Coronary artery (tissue), 2 donors: Measurements from ENCODE around the gene FGD5.
A peak's percentile ranks its signal among the peaks of the same experiment; 100 is the strongest.

Experiments
- DNase-seq: peaks from one replicate; pipeline ENCODE4 v3.0.0-alpha.2; 2017; ENCODE audit warnings: low spot score
- H3K27ac ChIP-seq, 2 donors: fragments of 200-600 bp; sonication (generic); one replicate each; pipeline ENCODE4 v1.5.1; 2016 to 2019
- H3K4me3 ChIP-seq: fragments of 200-600 bp; sonication (generic); 2 replicates; pipeline ENCODE4 v1.5.1; 2016; ENCODE audit warnings: mild to moderate bottlenecking, moderate library complexity
- TF ChIP-seq, protein P1 (sequence below): fragments of 200-600 bp; sonication (generic); IDR thresholded peaks from one replicate; pipeline ENCODE4 v1.5.1; 2019; ENCODE audit warnings: antibody characterized with exemption

The FGD5 gene

DNA sequence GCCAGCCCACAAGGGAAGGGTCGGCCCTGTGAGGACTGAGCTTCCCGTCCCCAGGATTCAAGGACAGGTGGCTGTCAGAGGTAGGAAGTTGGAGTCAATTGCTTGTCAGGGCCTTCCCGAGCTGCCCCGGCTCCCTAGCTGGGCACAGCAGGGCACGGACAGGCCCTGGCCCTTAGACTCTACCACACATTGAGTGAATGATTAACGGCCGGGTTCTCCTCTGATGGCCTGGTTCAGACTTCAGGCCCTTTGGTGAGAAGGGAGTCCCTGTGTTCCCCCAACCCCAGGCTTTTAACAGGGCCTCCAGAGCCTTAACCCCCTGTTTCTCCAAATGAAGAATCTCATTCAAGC is 16.4 kb upstream of the FGD5 start:
- Histone ChIP-seq H3K27ac (no peak overlapping the region), H3K4me3 (no peak overlapping the region)
- TF ChIP-seq, protein P1, sequence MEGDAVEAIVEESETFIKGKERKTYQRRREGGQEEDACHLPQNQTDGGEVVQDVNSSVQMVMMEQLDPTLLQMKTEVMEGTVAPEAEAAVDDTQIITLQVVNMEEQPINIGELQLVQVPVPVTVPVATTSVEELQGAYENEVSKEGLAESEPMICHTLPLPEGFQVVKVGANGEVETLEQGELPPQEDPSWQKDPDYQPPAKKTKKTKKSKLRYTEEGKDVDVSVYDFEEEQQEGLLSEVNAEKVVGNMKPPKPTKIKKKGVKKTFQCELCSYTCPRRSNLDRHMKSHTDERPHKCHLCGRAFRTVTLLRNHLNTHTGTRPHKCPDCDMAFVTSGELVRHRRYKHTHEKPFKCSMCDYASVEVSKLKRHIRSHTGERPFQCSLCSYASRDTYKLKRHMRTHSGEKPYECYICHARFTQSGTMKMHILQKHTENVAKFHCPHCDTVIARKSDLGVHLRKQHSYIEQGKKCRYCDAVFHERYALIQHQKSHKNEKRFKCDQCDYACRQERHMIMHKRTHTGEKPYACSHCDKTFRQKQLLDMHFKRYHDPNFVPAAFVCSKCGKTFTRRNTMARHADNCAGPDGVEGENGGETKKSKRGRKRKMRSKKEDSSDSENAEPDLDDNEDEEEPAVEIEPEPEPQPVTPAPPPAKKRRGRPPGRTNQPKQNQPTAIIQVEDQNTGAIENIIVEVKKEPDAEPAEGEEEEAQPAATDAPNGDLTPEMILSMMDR = no peak
- DNase-seq = no peak

DNA sequence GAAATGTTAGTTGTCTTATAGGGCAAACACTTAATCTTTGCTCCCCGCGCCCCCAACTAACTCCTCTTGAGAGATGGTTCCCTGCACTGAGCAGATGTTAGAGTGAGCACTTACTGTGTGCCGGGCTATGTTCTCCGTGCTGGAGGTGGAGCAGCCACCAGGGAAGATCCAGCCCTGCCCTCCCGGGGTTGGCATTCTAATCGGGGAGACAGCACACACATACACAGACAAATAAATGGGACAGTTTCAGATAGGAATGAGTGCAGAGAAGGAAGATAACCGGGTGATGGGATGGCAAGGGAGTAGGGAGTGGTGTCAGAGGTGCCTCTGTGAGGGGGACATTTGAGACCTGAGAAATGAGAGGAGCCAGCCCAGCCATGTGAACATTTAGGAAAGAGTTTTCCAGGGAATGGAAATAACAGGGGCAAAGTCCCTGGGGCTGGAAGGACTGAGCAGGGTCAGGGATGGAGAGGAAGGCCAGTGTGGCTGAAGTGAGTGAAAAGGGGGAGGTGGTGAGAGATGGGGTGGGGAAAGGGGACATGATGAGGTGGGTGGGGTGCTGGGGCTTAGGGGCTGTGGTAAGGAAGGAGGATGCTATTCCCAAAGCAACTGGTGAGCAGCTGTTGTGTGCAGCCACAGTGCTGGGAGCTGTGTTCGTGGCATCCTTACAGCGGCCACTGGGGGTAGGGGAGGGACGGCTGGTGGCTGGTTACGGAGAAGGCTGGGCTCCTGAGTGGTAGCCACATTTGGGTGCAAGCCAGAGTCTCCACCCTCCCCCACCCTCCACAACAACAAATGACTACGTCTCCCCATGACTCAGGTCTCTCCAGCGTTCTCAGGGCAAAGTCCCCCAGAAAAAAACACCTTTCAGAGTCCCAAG is 15.4 kb upstream of the FGD5 start:
- DNase-seq = peak; percentile 63
- Histone ChIP-seq H3K27ac (peak overlapping the region in 1 of 2 donors; percentile 63), H3K4me3 (no peak overlapping the region)
- TF ChIP-seq, protein P1 = no peak

DNA sequence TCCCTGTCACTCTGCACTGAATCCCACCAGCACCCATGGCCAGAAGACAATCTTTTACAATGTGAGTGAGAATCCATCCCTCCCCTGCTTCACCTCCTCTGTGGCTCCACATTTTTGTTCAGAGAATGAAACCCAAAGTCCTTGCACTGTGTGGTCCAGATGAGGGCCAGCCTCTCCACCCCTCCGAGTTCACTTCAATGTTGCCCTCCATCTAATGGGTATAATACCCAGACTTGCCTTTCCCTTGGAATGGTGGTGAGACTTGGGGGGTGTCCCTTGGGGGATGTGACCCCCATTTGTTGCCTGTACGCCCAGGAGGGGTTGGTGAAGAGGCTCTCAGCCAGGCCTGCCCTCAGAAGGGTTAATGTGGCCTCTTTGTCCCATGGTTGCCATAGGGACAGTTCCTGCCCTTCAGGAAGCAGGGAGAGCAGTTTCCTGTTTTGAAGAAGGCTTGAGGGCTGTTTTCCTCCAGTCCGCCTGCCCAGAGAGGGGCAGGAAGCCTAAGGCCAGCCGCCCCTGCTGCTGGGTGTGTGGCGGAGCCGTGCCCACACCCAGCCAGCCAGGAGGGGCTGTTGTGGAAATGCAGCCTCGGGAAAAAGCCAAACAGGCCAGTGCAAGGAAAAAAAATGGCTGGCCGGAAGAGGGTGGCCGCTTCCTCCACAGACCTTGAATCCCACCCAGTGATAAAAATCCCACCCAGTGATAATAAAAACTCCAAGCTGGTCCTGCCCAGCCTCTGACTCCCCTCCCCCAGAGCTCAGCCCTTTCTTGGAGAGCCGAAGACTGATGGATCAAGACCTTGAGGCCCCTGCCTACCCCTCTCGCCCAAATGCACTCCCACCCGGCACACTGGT is 14.6 kb upstream of the FGD5 start:
- no peak for DNase-seq
- Histone ChIP-seq H3K27ac (peak overlapping the region in 1 of 2 donors; percentile 63), H3K4me3 (peak overlapping the region; percentile 14)
- TF ChIP-seq, protein P1 = no peak

DNA sequence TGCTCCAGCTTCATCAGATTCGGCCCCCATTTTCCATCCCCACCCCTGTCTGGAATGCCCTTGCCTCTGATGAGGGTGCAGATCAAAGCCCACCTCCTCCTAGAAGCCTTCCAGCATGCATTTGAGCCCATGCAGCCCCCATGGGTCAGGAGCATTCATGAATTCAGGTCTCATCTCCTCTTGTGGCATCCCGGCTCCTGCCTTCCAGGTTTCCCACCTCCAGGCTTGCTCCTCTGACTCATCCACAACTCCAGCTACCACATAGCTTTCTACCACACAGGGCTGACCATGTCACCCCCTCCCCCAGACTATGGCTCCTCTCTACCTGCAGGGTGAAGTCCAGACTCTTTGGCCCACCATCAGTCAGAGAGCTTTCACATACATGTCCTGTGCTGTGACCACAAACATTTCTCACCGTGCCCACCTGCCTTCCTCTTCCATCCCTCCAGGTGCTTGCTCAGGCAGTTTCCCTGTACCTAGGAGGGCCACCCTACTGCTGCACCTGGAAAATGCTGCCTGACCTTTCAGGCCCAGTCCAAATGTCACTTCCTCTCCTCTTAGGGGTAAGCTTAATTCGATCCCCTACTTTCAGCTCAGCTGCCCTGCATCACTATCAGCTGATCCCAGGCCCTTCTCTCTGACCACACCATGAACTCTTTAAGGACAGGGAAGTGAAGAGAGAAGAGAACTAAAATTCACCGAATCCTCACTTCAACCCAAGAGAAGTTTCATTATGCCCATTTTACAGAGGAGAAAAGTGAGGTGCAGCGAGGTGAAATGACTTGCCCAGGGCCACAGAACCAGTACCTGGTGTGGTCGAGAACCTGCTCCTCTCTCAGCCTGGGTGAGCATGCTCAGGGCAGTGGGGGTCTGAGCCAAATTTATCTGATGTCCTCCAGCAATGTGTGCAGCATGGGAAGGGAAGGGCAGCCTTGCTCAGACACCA is 13.7 kb upstream of the FGD5 start:
- no peak for DNase-seq
- Histone ChIP-seq H3K4me3 (no peak overlapping the region), H3K27ac (peak overlapping the region in 1 of 2 donors; percentile 63)
- TF ChIP-seq, protein P1 = no peak

DNA sequence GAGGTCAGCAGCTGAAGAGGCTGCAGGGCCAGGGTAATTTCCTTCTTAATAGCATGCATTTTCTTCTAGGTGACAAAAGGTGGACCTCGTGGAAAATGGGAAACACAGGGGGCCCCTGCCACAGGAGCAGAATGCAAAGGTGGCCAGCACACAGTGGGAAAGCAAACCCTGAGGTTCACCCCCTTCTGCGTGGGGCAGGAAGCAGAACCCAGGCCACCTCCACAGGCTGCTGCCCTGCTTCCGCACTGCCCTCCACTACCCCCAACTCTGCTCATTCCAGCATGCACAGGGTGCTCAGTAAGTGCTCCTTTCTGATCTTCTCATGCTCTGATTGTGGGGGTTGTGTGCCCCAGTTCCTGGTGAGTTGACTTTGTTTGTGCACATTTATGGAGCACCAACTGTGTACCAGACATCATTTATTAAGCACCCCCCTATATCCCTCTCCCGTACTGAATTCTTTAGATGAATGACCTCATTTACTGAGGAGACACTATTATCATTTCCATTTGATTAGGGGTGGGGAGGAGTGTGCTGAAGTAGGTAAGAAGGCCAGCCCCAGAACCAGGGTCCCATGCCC is 12.7 kb upstream of the FGD5 start:
- Histone ChIP-seq H3K27ac (no peak overlapping the region), H3K4me3 (no peak overlapping the region)
- TF ChIP-seq, protein P1 = no peak
- no peak for DNase-seq

DNA sequence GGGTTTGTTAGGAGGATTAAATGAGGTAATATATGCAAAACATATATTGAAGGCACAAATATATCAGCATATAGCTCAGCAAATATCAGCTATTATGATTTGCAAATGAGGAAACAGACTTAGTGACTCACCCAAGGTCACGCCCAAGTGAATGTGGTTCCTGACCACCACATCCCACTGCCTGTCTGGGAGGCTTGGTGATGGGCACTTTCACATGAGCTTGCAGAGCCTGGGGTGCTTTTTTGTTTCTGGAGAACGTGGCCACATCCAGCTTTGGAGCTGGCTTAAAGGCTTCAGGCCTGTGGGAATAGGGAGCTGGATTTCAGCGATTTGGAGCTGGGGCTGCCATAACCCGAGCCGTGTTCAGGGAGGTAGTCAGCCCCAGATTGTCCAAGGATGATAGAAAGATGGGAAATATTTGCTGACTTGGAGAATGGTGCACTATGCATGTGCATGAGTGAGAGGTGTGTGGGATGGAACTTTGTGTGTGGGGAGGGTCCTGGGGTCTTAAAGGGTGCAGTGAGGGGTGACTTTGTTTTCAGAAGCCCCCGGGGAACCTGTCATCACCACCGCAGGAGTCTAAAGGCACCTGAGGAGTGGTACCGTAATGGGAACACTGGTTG is 12.0 kb upstream of the FGD5 start:
- Histone ChIP-seq H3K4me3 (no peak overlapping the region), H3K27ac (no peak overlapping the region)
- DNase-seq = no peak
- TF ChIP-seq, protein P1 = no peak
